GM21526 (cell line): ENCODE results near the gene CCNG1.

Experiments
- ATAC-seq: cut with Tn5 transposase; IDR thresholded peaks from one replicate; pipeline ENCODE4 v1.9.1; 2021; ENCODE audit warnings: moderate library complexity; ENCODE audit not compliant: unreplicated experiment, low FRiP score

Gene CCNG1

GRCh38 chr5:163489055-163489744 is 51.8 kb downstream of the CCNG1 start:
- ATAC-seq, result no peak

GRCh38 chr5:163489745-163490075 is 52.3 kb downstream of the CCNG1 start:
- no peak for ATAC-seq
